SK-N-SH treated with all-trans-retinoic acid at 6 μM for 48 hours (cell line): Measurements from ENCODE around the gene SLC25A53.

ENCODE experiments used
- ARNTL ChIP-seq: fragments of 450-650 bp; formaldehyde crosslinking; IDR thresholded peaks from 2 replicates; pipeline ENCODE4 v1.5.0; 2020; ENCODE audit warnings: low read depth, mild to moderate bottlenecking, moderate library complexity, borderline replicate concordance
- CREB5 ChIP-seq: fragments of 250-450 bp; sonication (Bioruptor Pico); IDR thresholded peaks from 2 replicates; pipeline ENCODE4 v1.5.1; 2020; ENCODE audit warnings: low read depth, mild to moderate bottlenecking, moderate library complexity
- CSRNP3 ChIP-seq: fragments of 250-450 bp; sonication (Bioruptor Pico); IDR thresholded peaks from 2 replicates; pipeline ENCODE4 v1.5.1; 2021; ENCODE audit warnings: mild to moderate bottlenecking, moderate library complexity
- GLIS3 ChIP-seq: fragments of 250-450 bp; sonication (Bioruptor Pico); IDR thresholded peaks from 2 replicates; pipeline ENCODE4 v1.5.0; 2020; ENCODE audit warnings: mild to moderate bottlenecking, moderate library complexity
- ISL1 ChIP-seq: fragments of 250-450 bp; sonication (Bioruptor Pico); IDR thresholded peaks from 2 replicates; pipeline ENCODE4 v2.1.2; 2022; ENCODE audit warnings: mild to moderate bottlenecking, moderate library complexity
- PATZ1 ChIP-seq: fragments of 250-450 bp; sonication (Bioruptor Pico); IDR thresholded peaks from 2 replicates; pipeline ENCODE4 v1.8.0; 2020; ENCODE audit warnings: mild to moderate bottlenecking, moderate library complexity, borderline replicate concordance
- POU6F1 ChIP-seq: fragments of 250-450 bp; sonication (Bioruptor Pico); IDR thresholded peaks from 2 replicates; pipeline ENCODE4 v1.8.0; 2021; ENCODE audit warnings: low read depth, mild to moderate bottlenecking, moderate library complexity, borderline replicate concordance
- RARB ChIP-seq: fragments of 250-450 bp; sonication (Bioruptor Pico); IDR thresholded peaks from 2 replicates; pipeline ENCODE4 v1.8.0; 2021; ENCODE audit warnings: mild to moderate bottlenecking, moderate library complexity
- SNAI2 ChIP-seq: fragments of 250-450 bp; sonication (Bioruptor Pico); IDR thresholded peaks from 2 replicates; pipeline ENCODE4 v1.5.0; 2020; ENCODE audit warnings: mild to moderate bottlenecking, moderate library complexity
- TOX ChIP-seq: fragments of 250-450 bp; sonication (Bioruptor Pico); IDR thresholded peaks from 2 replicates; pipeline ENCODE4 v1.8.0; 2021; ENCODE audit warnings: mild to moderate bottlenecking, moderate library complexity, borderline replicate concordance
- ZFP3 ChIP-seq: fragments of 250-450 bp; sonication (Bioruptor Pico); IDR thresholded peaks from 2 replicates; pipeline ENCODE4 v1.5.0; 2020; ENCODE audit warnings: mild to moderate bottlenecking, moderate library complexity
- ZFP30 ChIP-seq: fragments of 450-650 bp; formaldehyde crosslinking; IDR thresholded peaks from 2 replicates; pipeline ENCODE4 v1.5.0; 2022; ENCODE audit warnings: mild to moderate bottlenecking, moderate library complexity
- ZNF565 ChIP-seq: fragments of 450-650 bp; formaldehyde crosslinking; conservative IDR thresholded peaks from 2 replicates; pipeline ENCODE4 v1.5.0; 2020; ENCODE audit warnings: low read depth, mild to moderate bottlenecking, moderate library complexity

GRCh38 chrX:104193485-104193884, 36.7 kb upstream of the SLC25A53 start:
- TF ChIP-seq CREB5 (CRISPR knock-in tag) (no peak), SNAI2 (CRISPR knock-in tag) (no peak), TOX (no peak), PATZ1 (CRISPR knock-in tag) (no peak), ARNTL (CRISPR knock-in tag) (no peak), ZFP3 (CRISPR knock-in tag) (no peak), RARB (CRISPR knock-in tag) (no peak), ZFP30 (no peak), ISL1 (no peak), GLIS3 (no peak), ZNF565 (CRISPR knock-in tag) (no peak), CSRNP3 (CRISPR knock-in tag) (no peak), POU6F1 (no peak)
